DMS53 treated with DMSO at 0.1 percent for 48 hours (cell line): ENCODE data around the gene WSB2.

ENCODE experiments used
- DNase-seq: peaks from one replicate; lab custom pipeline; 2025; ENCODE audit not compliant: unreplicated experiment; lab: John Stamatoyannopoulos, UW

The WSB2 gene

DNA sequence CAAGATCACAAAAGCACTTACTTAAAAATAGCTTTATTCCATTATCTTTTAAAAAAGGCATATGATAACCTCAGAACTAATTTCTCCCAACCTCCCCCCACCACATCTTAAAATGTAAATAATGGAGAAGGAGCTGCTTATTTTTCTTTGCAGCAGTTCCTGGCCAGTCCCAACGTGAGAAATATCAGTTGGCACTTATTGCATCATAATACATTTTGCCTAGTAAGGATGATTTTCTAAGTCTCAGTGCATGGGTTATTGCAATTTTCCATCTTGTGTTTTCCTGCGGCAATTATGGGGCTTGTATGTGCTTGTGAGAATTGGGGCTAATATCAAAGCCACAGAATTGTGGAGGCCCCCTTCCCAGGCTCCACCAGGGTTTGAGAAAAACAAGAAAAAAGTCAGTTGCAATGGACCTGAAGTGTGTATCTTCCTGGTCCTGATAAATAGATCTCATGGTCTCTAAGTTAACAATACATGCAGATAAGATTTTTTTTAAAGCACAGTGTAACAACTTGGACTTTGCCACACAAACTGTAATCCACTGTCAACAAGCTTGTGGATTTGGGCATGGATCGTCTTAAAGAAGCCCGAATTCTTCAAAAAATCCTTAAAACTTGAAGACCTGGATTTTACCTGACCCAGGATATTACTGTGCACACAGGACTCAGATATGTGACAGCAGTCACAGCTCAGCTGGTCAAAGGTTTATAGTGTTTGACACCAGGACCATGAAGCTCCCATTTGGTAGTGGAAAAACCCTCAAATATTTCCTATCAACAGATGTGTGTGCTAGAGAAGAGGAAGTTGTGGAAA lies 2.8 kb upstream of the WSB2 start:
- DNase-seq, result no peak

DNA sequence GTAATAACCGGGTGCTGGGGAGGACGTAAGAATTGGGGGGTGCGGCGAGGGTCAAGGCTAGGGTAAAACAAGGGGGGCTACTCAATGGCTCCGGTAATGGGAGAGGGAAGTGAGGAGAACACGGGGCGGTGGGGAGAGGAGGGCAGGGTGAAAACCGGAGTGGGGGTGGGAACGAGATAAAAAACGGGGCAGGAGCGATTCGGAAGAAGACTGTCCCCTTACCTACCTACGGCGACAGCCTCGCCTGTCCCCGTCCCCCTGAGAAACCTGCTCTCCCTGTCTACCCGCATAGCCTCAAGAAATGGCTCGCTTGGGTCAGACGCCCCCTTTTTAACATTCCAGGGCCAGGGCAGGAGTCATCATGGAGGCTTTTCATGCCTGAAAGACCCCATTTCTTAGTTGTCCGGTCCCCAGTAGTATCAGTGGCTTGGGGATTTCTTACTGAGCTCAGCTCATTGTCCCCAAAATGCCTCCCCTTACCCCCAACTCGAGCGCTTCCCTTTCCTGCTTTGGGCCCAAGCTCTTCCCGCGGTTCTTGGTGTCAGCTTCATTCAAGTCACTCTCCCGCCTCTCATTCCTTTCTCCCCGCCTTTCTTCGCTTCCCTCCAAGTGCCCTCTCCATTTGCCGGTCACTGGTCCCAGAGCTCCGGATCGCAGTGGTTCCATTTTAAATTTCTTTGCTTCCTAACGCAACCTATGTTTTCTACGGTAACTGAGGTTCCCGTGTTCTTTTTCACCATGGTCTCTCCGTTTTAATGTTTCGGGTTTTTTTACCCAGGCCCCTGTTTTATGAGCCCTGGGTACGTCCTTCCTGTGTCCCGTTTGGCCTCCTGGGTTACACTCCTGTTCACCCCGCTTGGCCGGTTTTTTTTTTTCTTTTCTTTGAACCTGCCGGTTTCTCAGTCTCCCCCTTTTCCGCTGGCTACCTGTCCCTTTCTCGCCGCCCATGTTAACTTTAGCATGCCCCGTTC lies 1.2 kb upstream of the WSB2 start:
- DNase-seq, result peak; percentile 65

DNA sequence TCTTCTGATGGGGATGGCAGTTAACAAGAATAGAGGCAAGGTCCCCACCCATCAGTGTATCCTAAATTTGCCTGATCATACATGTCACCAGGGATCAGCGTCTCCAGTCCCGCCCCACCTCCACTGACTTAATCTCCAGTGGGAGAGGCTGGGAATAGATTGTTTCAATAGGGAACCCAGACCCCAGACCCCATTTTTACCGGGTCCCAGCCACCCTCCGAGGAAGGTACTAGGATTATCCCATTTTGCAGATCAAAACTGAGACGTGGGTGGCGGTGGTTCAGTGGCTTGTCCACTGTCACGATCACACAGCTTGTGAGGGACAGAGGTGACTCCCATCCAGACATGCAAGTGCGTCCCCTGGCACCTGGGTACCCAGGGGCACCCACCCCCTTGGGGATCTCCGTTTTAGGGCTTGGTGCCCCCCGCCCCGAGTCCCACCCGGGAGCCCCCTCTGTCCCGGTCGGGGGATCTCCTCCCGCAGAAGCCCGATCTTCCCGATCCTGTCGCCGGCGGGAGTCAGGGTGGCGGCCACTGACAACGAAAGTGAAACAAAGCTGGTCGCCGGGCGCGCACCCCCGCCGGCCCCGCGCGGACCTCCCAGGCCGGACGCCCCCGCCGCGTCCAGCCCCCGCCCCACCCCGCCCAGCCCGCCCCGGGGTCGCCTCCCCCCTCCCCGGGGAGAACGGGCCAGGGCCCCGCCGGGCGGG lies 523 bp downstream of the WSB2 start:
- DNase-seq, result no peak

DNA sequence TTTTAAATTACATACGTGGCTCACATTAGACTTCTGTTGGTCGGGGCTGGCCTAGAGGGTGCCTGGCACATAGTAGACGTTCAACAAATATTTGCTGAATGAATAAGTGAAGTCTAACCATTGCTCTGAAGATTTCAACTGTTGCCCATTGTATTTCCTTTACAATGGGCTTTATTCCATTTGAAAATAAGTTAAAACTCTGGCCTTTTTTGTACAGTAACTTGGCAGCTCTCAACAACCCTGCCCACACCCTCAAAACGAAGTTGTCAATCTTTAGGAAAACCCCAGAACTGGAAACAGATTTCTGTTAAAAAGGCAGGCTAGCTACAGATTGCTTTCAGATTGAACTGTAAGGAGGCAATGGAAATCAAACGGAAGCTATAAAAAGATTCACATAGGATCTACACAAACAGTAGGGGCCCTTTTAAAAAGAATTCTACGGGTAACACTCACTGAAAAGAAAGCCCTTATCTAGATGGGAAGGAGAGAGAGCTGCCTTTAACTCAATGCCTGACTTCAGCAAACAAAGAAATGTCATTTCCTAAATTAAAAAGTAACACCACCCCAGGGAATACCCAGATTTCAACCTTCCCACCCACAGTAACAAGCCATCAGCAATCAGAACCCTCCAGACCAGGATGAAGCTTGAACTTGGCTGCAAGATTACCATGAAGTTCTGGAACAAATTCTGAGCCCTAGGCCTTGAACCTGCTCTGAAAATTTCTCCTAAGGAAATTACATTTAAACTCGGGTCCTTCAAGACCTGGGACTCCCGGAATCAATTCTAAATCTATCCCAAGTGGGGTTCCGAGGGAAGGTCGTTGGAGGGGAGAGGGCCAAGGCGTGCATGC lies 1.4 kb downstream of the WSB2 start:
- no peak for DNase-seq

DNA sequence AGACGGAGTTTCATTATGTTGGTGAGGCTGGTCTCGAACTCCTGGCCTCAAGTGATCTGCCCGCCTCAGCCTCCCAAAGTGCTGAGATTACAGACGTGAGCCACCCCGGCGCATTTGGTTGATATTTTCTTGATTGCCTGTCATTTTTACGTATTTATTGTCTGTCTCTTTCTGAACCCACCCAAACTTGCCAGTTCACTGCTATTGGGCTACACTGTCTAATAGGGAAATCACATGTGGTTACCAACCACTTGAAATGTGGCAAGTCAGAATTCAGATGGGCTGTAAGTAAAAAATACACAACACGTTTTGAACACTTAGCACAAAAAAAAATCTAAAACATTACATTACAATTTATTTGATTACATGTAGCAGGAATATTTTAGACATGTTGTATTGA lies 2.1 kb downstream of the WSB2 start:
- DNase-seq, result no peak

DNA sequence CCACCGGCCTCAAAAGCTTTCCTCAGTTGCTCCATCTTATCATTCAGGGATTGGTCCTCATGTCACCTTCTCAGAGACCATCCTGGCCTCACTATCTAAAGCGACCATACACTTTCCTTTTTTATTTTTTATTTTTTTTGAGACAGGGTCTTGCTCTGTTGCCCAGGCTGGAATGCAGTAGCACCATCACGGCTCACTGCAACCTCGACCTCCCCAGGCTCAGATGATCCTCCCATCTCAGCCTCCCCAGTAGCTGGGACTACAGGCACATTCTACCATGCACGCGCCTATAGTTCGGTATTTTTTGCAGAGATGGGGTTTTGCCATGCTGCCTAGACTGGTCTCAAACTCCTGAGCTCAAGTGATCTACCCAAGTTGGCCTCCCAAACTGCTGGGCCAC lies 2.8 kb downstream of the WSB2 start:
- DNase-seq, result no peak

DNA sequence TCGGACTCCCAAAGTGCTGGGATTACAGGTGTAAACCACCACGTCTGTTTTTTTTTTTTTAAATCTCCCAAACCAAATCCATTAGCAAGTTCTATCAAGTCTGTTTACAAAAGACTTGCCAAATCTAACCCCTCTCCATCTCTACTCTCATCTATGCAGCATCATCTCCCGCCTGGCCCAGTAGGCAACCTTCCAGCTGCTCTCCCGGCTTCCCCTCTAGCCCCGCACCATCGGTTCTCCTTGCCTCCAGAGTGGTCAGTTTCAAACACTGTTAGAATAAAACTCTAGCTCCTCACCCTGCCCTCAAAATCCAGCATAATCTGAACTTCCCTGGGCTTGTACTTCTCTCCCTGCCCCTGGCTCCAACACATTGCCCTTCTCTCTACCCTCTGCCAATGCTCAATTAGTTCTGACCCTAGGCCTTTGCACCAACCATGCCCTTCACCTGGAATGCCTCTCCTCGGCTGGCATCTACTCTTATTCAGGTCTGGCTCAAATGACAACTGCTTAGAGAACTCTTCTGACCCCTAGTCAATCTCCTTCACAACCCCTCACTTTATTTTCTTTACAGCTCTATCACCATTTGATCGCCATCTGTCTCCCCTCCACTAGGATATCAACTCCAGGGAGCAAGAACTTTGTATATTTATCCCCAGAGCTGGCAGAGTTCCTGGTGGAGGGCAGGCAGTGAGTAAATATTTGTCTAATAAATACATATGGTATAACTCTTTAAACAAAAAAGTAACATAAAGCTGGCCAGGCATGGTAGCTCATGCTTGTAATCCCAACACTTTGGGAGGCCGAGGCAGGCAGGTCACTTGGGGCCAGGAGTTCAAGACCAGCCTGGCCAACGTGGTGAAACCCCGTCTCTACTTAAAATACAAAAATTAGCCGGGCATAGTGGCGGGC lies 4.9 kb downstream of the WSB2 start:
- peak; percentile 85 for DNase-seq

DNA sequence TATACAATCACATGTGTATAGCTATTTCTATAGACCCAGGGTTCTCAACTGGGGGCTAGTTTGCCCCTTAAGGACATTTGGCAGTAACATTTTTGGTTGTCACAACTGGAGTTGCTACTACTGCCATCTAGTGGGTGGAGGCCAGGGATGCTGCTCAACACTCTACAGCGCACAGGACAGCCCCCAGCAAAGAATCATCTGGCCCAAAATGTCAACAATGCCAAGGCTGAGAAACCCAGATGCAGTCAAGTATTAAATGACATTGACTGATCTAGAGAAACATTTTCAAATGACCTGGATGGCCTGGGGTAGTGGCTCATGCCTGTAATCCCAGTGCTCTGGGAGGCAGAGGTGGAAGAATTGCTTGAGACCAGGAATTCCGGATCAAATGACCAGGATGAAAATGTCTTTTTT lies 5.8 kb downstream of the WSB2 start:
- DNase-seq, result peak; percentile 54

DNA sequence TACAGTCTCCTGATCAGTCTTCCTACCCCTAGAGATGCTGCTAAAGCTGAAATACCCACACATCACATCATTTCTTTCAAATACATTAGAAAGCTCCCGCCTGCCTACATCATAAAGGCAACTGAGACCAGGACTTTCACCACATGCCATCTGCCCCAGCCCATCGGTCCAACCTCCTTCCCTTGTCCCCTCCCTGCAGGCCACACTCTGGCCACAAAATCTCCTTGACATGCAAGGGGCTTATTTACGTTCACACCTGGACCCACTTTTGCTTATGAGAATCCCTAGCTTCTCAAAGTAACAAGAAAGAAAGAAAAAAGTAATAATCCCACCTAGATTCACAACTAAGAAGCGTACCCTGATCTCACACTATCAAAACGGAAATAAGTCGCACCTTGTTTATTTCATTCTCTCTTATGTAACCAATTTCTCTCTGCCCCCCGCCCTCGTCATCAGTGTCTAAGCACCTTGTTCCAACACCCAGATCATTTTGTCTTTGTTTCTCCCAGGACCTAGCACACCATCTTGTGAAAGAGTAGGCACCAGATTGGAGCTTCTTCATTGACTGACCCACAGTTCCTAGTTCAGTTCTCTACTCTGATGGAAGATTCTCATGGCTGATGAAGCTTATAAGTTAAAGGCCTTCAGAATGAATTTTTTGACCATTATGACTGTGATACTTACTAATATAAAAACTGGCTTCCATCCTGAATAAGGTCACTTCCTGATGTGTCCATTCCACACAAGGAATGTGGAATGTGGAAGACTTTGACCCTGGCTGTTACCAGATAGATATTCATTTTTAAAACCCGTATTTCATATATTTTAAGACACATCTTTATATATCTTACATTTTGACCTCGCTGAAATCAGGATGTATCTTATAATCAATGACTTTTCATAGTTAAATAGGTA lies 7.7 kb downstream of the WSB2 start:
- DNase-seq, result no peak

DNA sequence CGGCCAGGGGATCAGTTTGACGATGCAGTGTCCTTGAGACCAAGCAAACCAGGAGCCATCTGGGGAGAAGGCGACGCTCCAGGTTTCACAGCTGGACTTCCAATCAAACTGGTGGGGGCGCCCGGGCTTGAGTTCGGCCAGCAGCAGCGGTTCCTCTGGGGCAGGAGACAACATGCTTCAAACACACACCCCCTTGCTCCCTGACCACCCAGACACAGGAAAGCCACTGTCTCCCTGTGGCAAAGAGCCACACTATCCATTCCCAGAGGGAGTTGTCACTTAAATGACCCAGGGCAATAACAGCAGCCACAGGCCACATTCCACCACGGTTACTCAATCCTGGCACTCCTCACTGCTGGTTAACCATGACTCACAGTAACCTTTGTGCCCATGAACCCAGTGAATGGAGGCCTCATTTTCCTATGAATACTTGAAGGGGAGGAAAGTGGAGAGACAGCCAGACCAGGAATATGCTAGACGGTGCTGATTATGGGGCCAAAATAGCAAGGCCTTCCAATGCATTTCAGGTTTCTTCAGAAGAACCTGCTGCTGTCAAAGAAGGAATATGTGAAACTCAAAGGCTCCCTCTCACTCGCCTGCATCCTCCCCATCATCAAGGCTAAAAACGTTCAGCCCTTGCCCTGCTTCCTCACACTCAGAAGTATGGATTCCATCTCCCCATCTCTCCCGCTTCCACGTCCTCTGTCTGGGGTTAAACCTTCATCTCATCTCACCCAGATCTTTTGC lies 8.5 kb downstream of the WSB2 start:
- peak; percentile 70 for DNase-seq

DNA sequence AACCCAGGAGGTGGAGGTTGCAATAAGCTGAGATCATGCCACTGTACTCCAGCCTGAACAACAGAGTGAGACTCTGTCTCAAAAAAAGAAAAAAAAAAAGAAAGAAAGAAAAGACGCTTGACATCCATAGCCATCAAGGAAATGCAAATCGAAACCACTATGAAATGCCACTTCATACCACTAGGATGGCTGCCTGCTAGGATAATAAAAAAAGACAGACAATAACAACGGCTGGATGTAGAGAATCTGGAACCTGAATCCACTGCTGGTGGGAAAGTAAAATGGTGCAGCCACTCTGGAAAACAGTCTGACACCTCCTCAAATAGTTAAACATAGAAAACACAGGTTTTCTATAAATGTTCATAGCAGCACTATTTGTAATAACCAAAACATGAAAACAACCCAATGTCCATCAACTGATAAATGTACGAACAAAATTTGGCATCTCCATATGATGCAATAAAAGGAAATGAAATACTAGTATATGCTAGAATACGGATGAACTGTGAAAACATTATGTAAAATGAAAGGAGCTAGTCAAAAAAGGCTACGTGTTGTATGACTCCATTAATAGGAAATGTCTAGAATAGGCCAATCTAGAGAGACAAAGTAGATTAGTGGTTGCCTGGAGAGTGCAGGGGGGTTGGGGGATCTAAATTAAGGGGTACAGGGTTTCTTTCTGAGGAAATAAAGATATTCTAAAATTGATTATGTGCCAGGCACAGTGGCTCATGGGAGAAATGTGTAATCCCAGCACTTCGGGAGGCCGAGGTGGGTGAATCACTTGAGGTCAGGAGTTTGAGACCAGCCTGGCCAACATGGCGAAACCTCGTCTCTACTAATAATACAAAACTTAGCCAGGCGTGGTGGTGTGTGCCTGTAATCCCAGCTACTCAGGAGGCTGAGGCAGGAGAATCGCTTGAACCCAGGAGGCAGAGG lies 9.7 kb downstream of the WSB2 start:
- DNase-seq, result no peak

DNA sequence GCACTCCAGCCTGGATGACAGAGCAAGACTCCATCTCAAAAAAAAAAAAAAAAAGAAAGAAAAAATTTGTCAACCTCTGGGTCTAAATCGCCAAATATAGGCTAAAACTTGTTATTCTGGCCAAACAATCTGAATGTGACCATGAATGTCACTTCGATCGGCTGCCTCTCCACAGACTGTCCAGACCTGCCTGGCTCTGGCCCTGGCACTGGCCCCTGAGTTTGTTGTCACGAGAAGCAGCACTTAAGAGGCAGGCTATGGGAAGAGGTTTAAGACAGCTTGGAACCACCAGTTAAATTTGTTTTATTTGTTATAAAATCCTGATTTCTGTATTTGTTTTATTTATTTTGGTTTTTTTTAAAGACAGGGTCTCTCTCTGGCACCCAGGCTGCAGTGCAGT lies 14.5 kb downstream of the WSB2 start:
- no peak for DNase-seq

DNA sequence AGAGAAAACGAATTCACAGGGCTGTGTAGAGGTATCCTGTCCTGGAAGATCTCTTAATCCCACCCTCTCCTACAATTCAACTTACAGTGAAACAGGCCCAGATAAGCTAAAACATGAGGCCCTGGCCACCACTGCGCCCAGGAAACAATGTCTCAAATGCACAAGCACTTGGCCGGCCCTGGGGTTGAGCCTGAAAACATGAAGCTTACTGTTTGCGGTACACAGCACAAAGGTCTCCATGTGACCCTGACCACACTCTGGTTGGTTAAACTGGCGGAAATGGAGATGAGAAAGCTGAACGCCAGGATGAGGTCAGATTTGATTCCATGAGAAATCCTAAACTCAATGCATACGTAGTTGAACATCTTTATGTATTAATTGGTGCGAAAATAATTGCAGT lies 16.4 kb downstream of the WSB2 start:
- no peak for DNase-seq

DNA sequence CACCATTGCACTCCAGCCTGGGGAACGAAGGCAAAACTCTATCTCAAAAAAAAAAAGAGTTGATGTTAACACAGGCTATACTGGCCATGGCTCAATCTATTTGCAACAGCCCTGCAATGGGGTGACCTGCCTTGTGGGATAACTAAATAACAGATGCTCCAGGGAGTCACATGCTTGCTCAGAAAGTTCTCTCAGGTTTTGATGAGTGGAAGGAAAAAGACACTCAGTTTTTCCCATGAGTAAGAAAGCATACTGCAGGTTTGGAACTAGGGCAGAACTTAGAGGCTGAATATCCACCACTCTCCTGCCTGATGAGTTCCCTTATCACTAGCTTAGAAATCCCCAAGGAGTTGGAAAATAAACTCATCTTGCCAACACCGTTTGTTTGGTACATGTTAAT lies 16.9 kb downstream of the WSB2 start:
- DNase-seq, result no peak

DNA sequence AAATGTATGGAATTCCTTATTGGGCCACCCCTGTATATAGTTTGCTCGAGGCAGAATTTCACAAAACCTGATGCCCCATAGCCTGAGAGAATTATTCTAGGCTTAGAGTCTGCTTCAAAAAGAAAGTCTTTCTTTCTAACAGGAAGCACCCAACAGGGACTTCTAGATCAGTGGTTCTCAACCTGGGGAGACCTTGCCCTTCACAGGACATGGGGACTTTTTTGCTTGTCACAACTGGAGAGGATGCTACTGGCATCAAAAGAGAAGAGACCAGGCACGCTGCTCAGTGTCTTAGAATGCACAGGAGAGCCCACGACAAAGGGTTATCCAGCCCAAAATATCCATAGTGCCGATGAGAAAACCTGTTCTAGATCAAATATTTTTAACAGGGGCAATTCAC lies 18.9 kb downstream of the WSB2 start:
- DNase-seq, result no peak

DNA sequence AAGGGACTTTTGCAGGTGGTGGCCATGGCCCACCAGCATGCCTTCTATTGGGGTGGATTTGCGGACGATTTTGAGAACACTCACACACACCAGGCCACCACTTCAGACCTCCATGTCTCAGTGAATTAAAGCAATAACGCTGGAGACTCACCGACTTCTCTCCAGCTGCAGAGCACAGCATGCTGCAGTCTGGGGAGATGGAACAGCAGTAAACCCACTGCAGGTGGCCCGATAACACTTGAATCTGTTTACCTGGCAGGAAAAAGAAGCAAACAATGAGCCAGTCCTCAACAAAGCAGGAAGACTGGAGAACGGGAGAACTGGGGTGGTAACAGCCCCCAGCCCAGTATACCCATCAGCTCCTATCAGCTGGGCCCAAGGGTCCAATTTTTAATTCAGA lies 22.8 kb downstream of the WSB2 start:
- DNase-seq, result peak; percentile 85
